ENCODE results near the gene ZNF646.

ZNF646 gene

DNA sequence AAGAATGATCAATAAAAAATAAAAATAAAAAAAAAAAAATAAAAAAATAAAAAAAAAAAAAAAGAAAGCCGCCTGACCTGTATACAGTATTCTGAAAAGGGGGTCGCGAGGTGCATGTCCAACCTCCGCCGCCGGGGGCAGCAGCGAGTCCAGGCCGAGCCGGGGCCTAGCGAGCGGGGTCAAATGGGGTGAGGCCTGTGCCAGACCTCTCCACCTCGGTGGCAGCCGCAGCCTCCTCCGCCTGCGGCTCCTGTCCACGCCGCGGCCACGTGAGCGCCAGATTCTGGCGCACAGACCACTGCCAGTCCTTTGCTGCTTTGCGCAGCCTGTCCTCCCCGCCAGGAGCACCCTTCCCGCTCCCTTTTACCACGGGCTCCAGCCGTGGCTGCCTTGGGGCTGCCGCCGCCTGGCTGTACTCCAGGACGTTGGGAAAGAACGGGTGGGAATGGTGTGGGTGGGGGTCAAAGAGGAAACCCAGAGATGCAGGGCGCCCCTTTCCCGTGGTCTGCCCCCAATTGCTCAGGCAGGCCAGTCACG, 31.5 kb downstream of the ZNF646 start:
- Histone ChIP-seq H3K9me3 (ENCODE audit: control insufficient read depth, insufficient read depth, low read length) (no peaks in the 10 kb centered on the region), H3F3A (ENCODE audit: control insufficient read depth, insufficient read depth) (no peaks in the 10 kb centered on the region), H3K27me3 (ENCODE audit: control insufficient read depth, low read length) (no peaks in the 10 kb centered on the region), H3K9me2 (replicated peaks; ENCODE audit: control insufficient read depth, low read length) (no peaks in the 10 kb centered on the region), H3K36me3 (ENCODE audit: control insufficient read depth, low read length) (peaks cover 16% of the 10 kb centered on the region), H3K27ac (ENCODE audit: low read depth, low read length) (no peak overlapping the region), H4K20me1 (ENCODE audit: control insufficient read depth, insufficient read depth, low read depth, low read length) (no peaks in the 10 kb centered on the region), H3K4me1 (ENCODE audit: control insufficient read depth, low read length) (peaks cover 23% of the 10 kb centered on the region), H3K4me2 (ENCODE audit: low read length) (peak overlapping the region; percentile 50), H3K79me2 (ENCODE audit: control insufficient read depth, low read length) (peaks cover 20% of the 10 kb centered on the region), H3K4me3 (ENCODE audit: low read length) (peak overlapping the region; percentile 47)
- TF ChIP-seq, protein P1, sequence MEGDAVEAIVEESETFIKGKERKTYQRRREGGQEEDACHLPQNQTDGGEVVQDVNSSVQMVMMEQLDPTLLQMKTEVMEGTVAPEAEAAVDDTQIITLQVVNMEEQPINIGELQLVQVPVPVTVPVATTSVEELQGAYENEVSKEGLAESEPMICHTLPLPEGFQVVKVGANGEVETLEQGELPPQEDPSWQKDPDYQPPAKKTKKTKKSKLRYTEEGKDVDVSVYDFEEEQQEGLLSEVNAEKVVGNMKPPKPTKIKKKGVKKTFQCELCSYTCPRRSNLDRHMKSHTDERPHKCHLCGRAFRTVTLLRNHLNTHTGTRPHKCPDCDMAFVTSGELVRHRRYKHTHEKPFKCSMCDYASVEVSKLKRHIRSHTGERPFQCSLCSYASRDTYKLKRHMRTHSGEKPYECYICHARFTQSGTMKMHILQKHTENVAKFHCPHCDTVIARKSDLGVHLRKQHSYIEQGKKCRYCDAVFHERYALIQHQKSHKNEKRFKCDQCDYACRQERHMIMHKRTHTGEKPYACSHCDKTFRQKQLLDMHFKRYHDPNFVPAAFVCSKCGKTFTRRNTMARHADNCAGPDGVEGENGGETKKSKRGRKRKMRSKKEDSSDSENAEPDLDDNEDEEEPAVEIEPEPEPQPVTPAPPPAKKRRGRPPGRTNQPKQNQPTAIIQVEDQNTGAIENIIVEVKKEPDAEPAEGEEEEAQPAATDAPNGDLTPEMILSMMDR (IDR thresholded peaks at IDR 0.05; ENCODE audit: low read depth, low read length, poor library complexity, severe bottlenecking), result peak; percentile 66
- TF ChIP-seq EZH2phosphoT487 (IDR thresholded peaks at IDR 0.05; ENCODE audit: borderline replicate concordance, low read length), result no peak

DNA sequence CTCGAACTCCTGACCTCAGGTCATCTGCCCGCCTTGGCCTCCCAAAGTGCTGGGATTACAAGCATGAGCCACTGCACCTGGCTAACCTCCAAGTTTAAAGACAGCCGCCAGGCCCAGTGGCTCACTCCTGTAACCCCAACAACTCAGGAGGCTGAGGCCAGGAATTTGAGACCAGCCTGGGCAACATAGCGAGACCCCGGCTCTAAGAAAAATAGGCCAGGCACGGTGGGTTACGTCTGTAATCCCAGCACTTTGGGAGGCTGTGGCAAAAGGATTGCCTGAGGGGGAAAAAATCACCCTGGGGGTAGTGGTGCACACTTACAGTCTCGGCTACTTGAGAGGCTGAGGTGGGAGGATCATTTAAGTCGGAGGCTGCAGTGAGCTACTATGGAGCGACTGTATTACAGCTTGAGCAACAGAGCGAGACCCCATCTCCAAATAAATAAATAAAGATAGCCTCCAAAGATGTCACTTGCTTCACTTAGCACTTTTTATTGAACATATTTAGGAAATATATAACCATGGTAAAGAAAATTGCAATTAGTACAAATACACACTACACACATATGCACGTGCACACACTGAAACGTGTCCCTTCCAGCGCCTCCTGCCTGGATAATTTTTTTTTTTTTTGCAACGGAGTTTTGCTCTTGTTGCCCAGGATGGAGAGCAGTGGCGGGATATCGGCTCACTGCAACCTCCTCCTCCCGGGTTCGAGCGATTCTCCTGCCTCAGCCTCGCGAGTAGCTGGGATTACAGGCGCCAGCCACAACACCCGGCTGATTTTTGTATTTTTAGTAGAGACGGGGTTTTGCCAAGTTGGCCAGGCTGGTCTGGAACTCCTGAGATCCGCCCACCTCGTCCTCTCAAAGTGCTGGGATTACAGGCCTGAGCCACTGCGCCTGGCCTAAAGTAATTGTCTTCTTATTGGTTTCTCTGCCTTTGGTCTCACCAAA, 32.6 kb downstream of the ZNF646 start:
- peaks cover 20% of the 10 kb centered on the region for H3K79me2 ChIP-seq (ENCODE audit: control insufficient read depth, low read length)
- peaks cover 23% of the 10 kb centered on the region for H3K4me1 ChIP-seq (ENCODE audit: control insufficient read depth, low read length)
- H3K4me2 ChIP-seq (ENCODE audit: low read length), result peak overlapping the region; percentile 99
- H3K9me3 ChIP-seq (ENCODE audit: control insufficient read depth, insufficient read depth, low read length), result no peaks in the 10 kb centered on the region
- no peak for TF ChIP-seq EZH2phosphoT487 (IDR thresholded peaks at IDR 0.05; ENCODE audit: borderline replicate concordance, low read length)
- TF ChIP-seq, protein P1 (IDR thresholded peaks at IDR 0.05; ENCODE audit: low read depth, low read length, poor library complexity, severe bottlenecking), result no peak
- H3K4me3 ChIP-seq (ENCODE audit: low read length), result peak overlapping the region; percentile 92
- H3K36me3 ChIP-seq (ENCODE audit: control insufficient read depth, low read length), result peaks cover 26% of the 10 kb centered on the region
- no peaks in the 10 kb centered on the region for H4K20me1 ChIP-seq (ENCODE audit: control insufficient read depth, insufficient read depth, low read depth, low read length)
- no peaks in the 10 kb centered on the region for H3K9me2 ChIP-seq (replicated peaks; ENCODE audit: control insufficient read depth, low read length)
- H3K27ac ChIP-seq (ENCODE audit: low read depth, low read length), result no peak overlapping the region
- H3F3A ChIP-seq (ENCODE audit: control insufficient read depth, insufficient read depth), result no peaks in the 10 kb centered on the region
- no peaks in the 10 kb centered on the region for H3K27me3 ChIP-seq (ENCODE audit: control insufficient read depth, low read length)

DNA sequence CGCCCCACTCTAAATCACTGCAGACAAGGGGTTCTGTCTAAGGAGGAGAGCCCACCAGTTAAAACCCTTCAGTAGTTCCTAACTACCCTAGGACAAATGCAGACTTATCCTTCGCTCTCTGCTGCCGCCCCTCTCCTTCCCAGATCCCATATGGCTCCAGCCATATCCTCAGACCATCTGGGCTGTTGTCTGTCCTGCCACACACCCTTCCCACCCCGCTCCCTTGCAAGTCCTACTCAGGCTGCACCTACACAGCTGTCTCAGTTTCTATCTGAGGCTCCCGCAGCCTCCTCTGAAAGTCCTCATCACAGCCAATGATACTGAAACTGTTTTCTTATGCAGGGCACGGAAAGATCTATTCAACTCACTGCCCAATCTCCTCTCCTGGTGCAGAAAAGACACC, 33.2 kb downstream of the ZNF646 start:
- H3F3A ChIP-seq (ENCODE audit: control insufficient read depth, insufficient read depth), result no peaks in the 10 kb centered on the region
- no peaks in the 10 kb centered on the region for H3K9me3 ChIP-seq (ENCODE audit: control insufficient read depth, insufficient read depth, low read length)
- H3K79me2 ChIP-seq (ENCODE audit: control insufficient read depth, low read length), result peaks cover 20% of the 10 kb centered on the region
- 0 out of 2 replicates have a peak overlapping the region, but pooled peaks have one; percentile 36 for H3K27ac ChIP-seq (ENCODE audit: low read depth, low read length)
- no peaks in the 10 kb centered on the region for H3K27me3 ChIP-seq (ENCODE audit: control insufficient read depth, low read length)
- peaks cover 33% of the 10 kb centered on the region for H3K36me3 ChIP-seq (ENCODE audit: control insufficient read depth, low read length)
- no peaks in the 10 kb centered on the region for H3K9me2 ChIP-seq (replicated peaks; ENCODE audit: control insufficient read depth, low read length)
- H3K4me3 ChIP-seq (ENCODE audit: low read length), result peak overlapping the region; percentile 92
- peaks cover 23% of the 10 kb centered on the region for H3K4me1 ChIP-seq (ENCODE audit: control insufficient read depth, low read length)
- H3K4me2 ChIP-seq (ENCODE audit: low read length), result peak overlapping the region; percentile 99
- TF ChIP-seq, protein P1 (IDR thresholded peaks at IDR 0.05; ENCODE audit: low read depth, low read length, poor library complexity, severe bottlenecking), result no peak
- TF ChIP-seq EZH2phosphoT487 (IDR thresholded peaks at IDR 0.05; ENCODE audit: borderline replicate concordance, low read length), result no peak
- H4K20me1 ChIP-seq (ENCODE audit: control insufficient read depth, insufficient read depth, low read depth, low read length), result no peaks in the 10 kb centered on the region
